HEK293T (cell line): Measurements from ENCODE around the gene SYS1.

Experiments
- ARNT ChIP-seq: fragments of 450-650 bp; IDR thresholded peaks from 2 replicates; pipeline ENCODE4 v1.6.1; 2017; ENCODE audit warnings: mild to moderate bottlenecking
- BHLHE40 ChIP-seq: fragments of 450-650 bp; IDR thresholded peaks from 2 replicates; pipeline ENCODE4 v1.6.1; 2016; ENCODE audit warnings: mild to moderate bottlenecking, moderate library complexity, borderline replicate concordance
- FOXM1 ChIP-seq: fragments of 450-650 bp; IDR thresholded peaks from 2 replicates; pipeline ENCODE4 v1.6.1; 2017; ENCODE audit warnings: mild to moderate bottlenecking, borderline replicate concordance
- HDGF ChIP-seq: fragments of 450-650 bp; IDR thresholded peaks from 2 replicates; pipeline ENCODE4 v1.6.1; 2017; ENCODE audit warnings: antibody characterized with exemption, borderline replicate concordance
- L3MBTL2 ChIP-seq: fragments of 450-650 bp; conservative IDR thresholded peaks from 2 replicates; pipeline ENCODE4 v1.6.1; 2016; ENCODE audit warnings: mild to moderate bottlenecking
- SUZ12 ChIP-seq: fragments of 450-650 bp; IDR thresholded peaks from 2 replicates; pipeline ENCODE4 v1.6.1; 2016; ENCODE audit warnings: mild to moderate bottlenecking

DNA sequence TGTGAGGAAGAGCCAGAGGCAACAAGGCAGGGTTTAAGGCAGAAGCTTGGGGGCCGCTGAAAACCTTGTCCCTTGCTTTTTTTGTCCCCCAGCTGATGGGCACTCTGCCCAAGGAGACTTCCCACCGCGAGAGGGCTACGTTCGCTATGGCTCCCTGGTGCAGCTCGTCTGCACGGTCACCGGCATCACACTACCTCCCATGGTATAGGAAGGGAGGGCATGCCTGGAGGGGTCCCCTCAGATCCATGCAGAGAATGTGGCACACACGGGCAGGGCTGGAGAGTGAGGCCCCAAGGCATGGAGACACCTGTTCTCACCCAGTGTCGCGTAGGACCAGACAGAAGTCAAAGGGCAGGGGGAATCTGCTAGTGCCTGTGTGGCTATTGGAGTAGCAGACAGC, 49.0 kb upstream of the SYS1 start:
- TF ChIP-seq ARNT (no peak), FOXM1 (no peak), SUZ12 (no peak), L3MBTL2 (no peak), HDGF (no peak), BHLHE40 (no peak)
